H9 (cell line): Measurements from ENCODE around the gene HECTD2. TPM values are rescaled to one million over a fixed set of nuclear protein-coding genes. Genes with fewer than 3 reads are reported as not detected.

Experiments
- DNase-seq: peaks from one replicate; pipeline ENCODE4 v3.0.0-alpha.2; 2017
- H2AFZ ChIP-seq: one replicate; pipeline ENCODE4 v1.6.1; 2013; ENCODE audit warnings: mild to moderate bottlenecking, low read length, control low read depth, moderate library complexity
- H2AK5ac ChIP-seq: 2 replicates; pipeline ENCODE4 v1.6.1; 2013; ENCODE audit warnings: low read length, control low read depth, mixed read lengths; ENCODE audit not compliant: insufficient read length
- H2BK120ac ChIP-seq: one replicate; pipeline ENCODE4 v1.6.1; 2013; ENCODE audit warnings: low read depth, mild to moderate bottlenecking, low read length, control low read depth, inconsistent platforms; ENCODE audit not compliant: poor library complexity, severe bottlenecking
- H2BK12ac ChIP-seq: 2 replicates; pipeline ENCODE4 v1.6.1; 2013; ENCODE audit warnings: low read length, control low read depth, mixed read lengths, low read depth; ENCODE audit not compliant: insufficient read length
- H2BK15ac ChIP-seq: 2 replicates; pipeline ENCODE4 v1.6.1; 2013; ENCODE audit warnings: low read depth, low read length, control low read depth
- H2BK20ac ChIP-seq: one replicate; pipeline ENCODE4 v1.6.1; 2013; ENCODE audit warnings: low read depth, mild to moderate bottlenecking, low read length, control low read depth, inconsistent platforms; ENCODE audit not compliant: poor library complexity, severe bottlenecking
- H2BK5ac ChIP-seq: 2 replicates; pipeline ENCODE4 v1.6.1; 2013; ENCODE audit warnings: low read length, control low read depth, mixed read lengths; ENCODE audit not compliant: insufficient read length
- H3K14ac ChIP-seq: 2 replicates; pipeline ENCODE4 v1.6.1; 2013; ENCODE audit warnings: low read length, control low read depth; ENCODE audit not compliant: insufficient read depth
- H3K18ac ChIP-seq: 2 replicates; pipeline ENCODE4 v1.6.1; 2013; ENCODE audit warnings: low read depth, mild to moderate bottlenecking, mixed read lengths, low read length, control low read depth; ENCODE audit not compliant: insufficient read length
- H3K23ac ChIP-seq: 2 replicates; pipeline ENCODE4 v1.6.1; 2013; ENCODE audit warnings: low read length, control low read depth, mixed read lengths, low read depth; ENCODE audit not compliant: insufficient read length
- H3K23me2 ChIP-seq: 2 replicates; pipeline ENCODE4 v1.6.1; 2013; ENCODE audit warnings: low read depth, mild to moderate bottlenecking, mixed read lengths, low read length, control low read depth; ENCODE audit not compliant: insufficient read length, poor library complexity, severe bottlenecking
- H3K27ac ChIP-seq: 2 replicates; pipeline ENCODE4 v1.5.1; 2013; ENCODE audit warnings: low read length, control low read depth, mixed read lengths, low read depth; ENCODE audit not compliant: insufficient read length
- H3K27me3 ChIP-seq: 2 replicates; pipeline ENCODE4 v1.6.1; 2013; ENCODE audit warnings: low read length, control low read depth, inconsistent platforms; ENCODE audit not compliant: insufficient read depth
- H3K4ac ChIP-seq: 2 replicates; pipeline ENCODE4 v1.6.1; 2013; ENCODE audit warnings: low read depth, mild to moderate bottlenecking, control low read depth, inconsistent platforms, low read length, moderate library complexity
- H3K4me1 ChIP-seq: 2 replicates; pipeline ENCODE4 v1.6.1; 2013; ENCODE audit warnings: low read length, control low read depth, inconsistent platforms; ENCODE audit not compliant: insufficient read depth
- H3K4me2 ChIP-seq: 2 replicates; pipeline ENCODE4 v1.6.1; 2013; ENCODE audit warnings: low read length, control low read depth, mixed read lengths; ENCODE audit not compliant: insufficient read length, insufficient read depth
- H3K56ac ChIP-seq: 2 replicates; pipeline ENCODE4 v1.6.1; 2013; ENCODE audit warnings: low read depth, mild to moderate bottlenecking, mixed read lengths, low read length, control low read depth; ENCODE audit not compliant: insufficient read length
- H3K79me1 ChIP-seq: 2 replicates; pipeline ENCODE4 v1.6.1; 2013; ENCODE audit warnings: low read depth, mild to moderate bottlenecking, moderate library complexity, low read length, control low read depth, inconsistent platforms; ENCODE audit not compliant: insufficient read depth, poor library complexity, severe bottlenecking
- H3K79me2 ChIP-seq: 2 replicates; pipeline ENCODE4 v1.6.1; 2013; ENCODE audit warnings: low read length, control low read depth, inconsistent platforms; ENCODE audit not compliant: insufficient read depth
- H3K9ac ChIP-seq: 2 replicates; pipeline ENCODE4 v1.6.1; 2013; ENCODE audit warnings: low read length, control low read depth, mixed read lengths; ENCODE audit not compliant: insufficient read length; ENCODE audit errors: extremely low read depth
- H3K9me3 ChIP-seq: one replicate; pipeline ENCODE4 v1.6.1; 2013; ENCODE audit warnings: low read depth, low read length, inconsistent platforms; ENCODE audit not compliant: control insufficient read depth
- H3T11ph ChIP-seq: one replicate; pipeline ENCODE4 v1.6.1; 2013; ENCODE audit warnings: mild to moderate bottlenecking, low read length, control low read depth, inconsistent platforms
- H4K20me1 ChIP-seq: one replicate; pipeline ENCODE4 v1.6.1; 2013; ENCODE audit not compliant: control insufficient read depth, insufficient read length, insufficient read depth
- H4K5ac ChIP-seq: 2 replicates; pipeline ENCODE4 v1.6.1; 2013; ENCODE audit warnings: low read depth, mild to moderate bottlenecking, mixed read lengths, low read length, control low read depth; ENCODE audit not compliant: insufficient read length
- H4K8ac ChIP-seq: replicated peaks from 2 replicates; pipeline ENCODE4 v1.6.1; 2013; ENCODE audit warnings: low read length, control low read depth, mixed read lengths, low read depth; ENCODE audit not compliant: insufficient read length
- H4K91ac ChIP-seq: 2 replicates; pipeline ENCODE4 v1.6.1; 2013; ENCODE audit warnings: low read depth, mild to moderate bottlenecking, moderate library complexity, mixed read lengths, low read length, control low read depth; ENCODE audit not compliant: insufficient read length
- H3K27ac Mint-ChIP-seq, 3 experiments: 2 replicates in 2 of 3; 3 replicates in 1 of 3; pipeline ENCODE4 v1.8.0; 2020 to 2021; ENCODE audit warnings: mixed read lengths in 3 of 3, mild to moderate bottlenecking in 1 of 3, moderate library complexity in 1 of 3
- H3K27me3 Mint-ChIP-seq: 2 replicates; pipeline ENCODE4 v1.8.0; 2021; ENCODE audit warnings: low read depth, mild to moderate bottlenecking, moderate library complexity, mixed read lengths
- H3K36me3 Mint-ChIP-seq, 3 experiments: 2 replicates in 2 of 3; 3 replicates in 1 of 3; pipeline ENCODE4 v1.8.0; 2020 to 2021; ENCODE audit warnings: low read depth in 3 of 3, mixed read lengths in 3 of 3; ENCODE audit not compliant: insufficient read depth in 1 of 3
- H3K4me1 Mint-ChIP-seq, 2 experiments: 2 replicates each; pipeline ENCODE4 v1.8.0; 2020; ENCODE audit warnings: mixed read lengths in 2 of 2
- H3K4me3 Mint-ChIP-seq, 2 experiments: 2 replicates in 1 of 2; 3 replicates in 1 of 2; pipeline ENCODE4 v1.8.0; 2020 to 2021; ENCODE audit warnings: mild to moderate bottlenecking in 2 of 2, mixed read lengths in 2 of 2, moderate library complexity in 1 of 2
- H3K9me3 Mint-ChIP-seq, 2 experiments: 2 replicates in 1 of 2; 3 replicates in 1 of 2; pipeline ENCODE4 v1.8.0; 2020; ENCODE audit warnings: mild to moderate bottlenecking in 2 of 2, mixed read lengths in 2 of 2, moderate library complexity in 1 of 2
- CTCF ChIP-seq: fragments of 200-600 bp; sonication (generic); conservative IDR thresholded peaks from 3 replicates; pipeline ENCODE4 v1.8.0; 2021; ENCODE audit warnings: antibody characterized with exemption, mild to moderate bottlenecking
- WGBS: extraction: QIAGEN DNeasy Blood & Tissue Kit; methylation state at CpG from one replicate; pipeline ENCODE4 v1.1.7; 2013; ENCODE audit warnings: missing lambda C conversion rate, low lambda C conversion rate, mixed read lengths; ENCODE audit not compliant: insufficient read length; ENCODE audit errors: extremely low coverage; 5-methylcytosine and 5-hydroxymethylcytosine counted together
- total RNA-seq: library from RNA; stranded (reverse); gene quantifications from 2 replicates; pipeline ENCODE4 v1.2.1, GENCODE V29; 2021

The HECTD2 gene
- total RNA-seq, 1 experiment from 2014 or later = 13.4 TPM

GRCh38 chr10:91467114-91467513 lies 57.0 kb downstream of the HECTD2 start:
- H3K36me3 Mint-ChIP-seq = peaks cover 38 to 64% (median 49%) of the 10 kb centered on the region in 3 experiments
- Histone ChIP-seq H3K18ac (no peak overlapping the region), H2AK5ac (no peak overlapping the region), H3K79me2 (no peaks in the 10 kb centered on the region), H3K56ac (no peak overlapping the region), H2BK120ac (no peak overlapping the region), H3K27ac (no peak overlapping the region), H3K4ac (no peak overlapping the region), H3T11ph (no peak overlapping the region), H2BK5ac (no peak overlapping the region), H4K91ac (no peak overlapping the region), H3K23me2 (no peaks in the 10 kb centered on the region), H3K9ac (no peak overlapping the region), H3K23ac (no peak overlapping the region), H3K9me3 (no peaks in the 10 kb centered on the region), H3K14ac (no peak overlapping the region), H4K5ac (no peak overlapping the region), H3K4me2 (no peak overlapping the region), H2BK12ac (no peak overlapping the region), H3K27me3 (no peaks in the 10 kb centered on the region), H2BK15ac (no peak overlapping the region), H4K20me1 (no peaks in the 10 kb centered on the region), H4K8ac (no peak overlapping the region), H3K79me1 (no peaks in the 10 kb centered on the region), H2BK20ac (no peak overlapping the region), H2AFZ (no peak overlapping the region), H3K4me1 (no peaks in the 10 kb centered on the region)
- TF ChIP-seq CTCF = no peak
- H3K27ac Mint-ChIP-seq = no peak overlapping the region
- no peak overlapping the region for H3K4me3 Mint-ChIP-seq
- no peaks in the 10 kb centered on the region for H3K4me1 Mint-ChIP-seq
- DNase-seq = no peak
- peaks cover 41 to 44% of the 10 kb centered on the region in 2 experiments for H3K9me3 Mint-ChIP-seq
- H3K27me3 Mint-ChIP-seq = peaks cover 1% of the 10 kb centered on the region; the same call in 1 of the 2 replicates
- no CpG with 5 or more reads among the region's 4 CpGs for WGBS
